Urinary bladder (tissue), 4 donors: ENCODE data around the gene TOM1. TPM values are rescaled to one million over a fixed set of nuclear protein-coding genes. Genes with fewer than 3 reads are reported as not detected.

Source experiments
- DNase-seq: peaks from one replicate; pipeline ENCODE4 v3.0.0-alpha.2; 2015; ENCODE audit errors: extremely low spot score
- H3K27ac ChIP-seq: one replicate; pipeline ENCODE4 v1.5.1; 2013; ENCODE audit warnings: low read depth, mild to moderate bottlenecking, moderate library complexity
- H3K36me3 ChIP-seq: one replicate; pipeline ENCODE4 v1.6.1; 2013; ENCODE audit warnings: mild to moderate bottlenecking, moderate library complexity; ENCODE audit not compliant: insufficient read depth
- H3K4me1 ChIP-seq: one replicate; pipeline ENCODE4 v1.6.1; 2013; ENCODE audit warnings: mild to moderate bottlenecking, moderate library complexity; ENCODE audit not compliant: insufficient read depth
- H3K4me3 ChIP-seq: one replicate; pipeline ENCODE4 v1.5.1; 2013; ENCODE audit warnings: low read depth, low read length
- WGBS: extraction: QIAGEN DNeasy Blood & Tissue Kit; methylation state at CpG from one replicate; pipeline ENCODE4 v1.1.7; 2013; 5-methylcytosine and 5-hydroxymethylcytosine counted together
- polyA plus RNA-seq: library from polyadenylated mRNA; stranded (reverse); fragments of 200-250 nt; gene quantifications from one replicate; pipeline ENCODE4 v1.2.3, GENCODE V29; 2013
- total RNA-seq: library from RNA; depleted of rRNA; stranded (reverse); fragments of >200 nt; gene quantifications from one replicate; pipeline ENCODE4 v1.2.3, GENCODE V29; 2014
- donor health status: healthy with polysubstance abuse.
- donor health status: healthy.

The TOM1 gene
- total and polyA plus RNA-seq, 2 donors, result 15.0 to 35.3 TPM

GRCh38 chr22:35292786-35293185 lies 6.9 kb upstream of the TOM1 start:
- Histone ChIP-seq H3K4me3 (no peak overlapping the region), H3K36me3 (peaks cover 5% of the 10 kb centered on the region), H3K4me1 (no peaks in the 10 kb centered on the region), H3K27ac (no peak overlapping the region)
- WGBS, result 93% methylated on average over 3 of the region's 3 CpGs
- DNase-seq, result no peak

- Histone ChIP-seq H3K4me1 (no peaks in the 10 kb centered on the region), H3K36me3 (peaks cover 2% of the 10 kb centered on the region), H3K4me3 (no peak overlapping the region), H3K27ac (no peak overlapping the region)
- DNase-seq, result no peak
These were observed 3.6 kb upstream of the TOM1 start for GRCh38 chr22:35296051-35296450.

- 8% methylated on average over 13 of the region's 13 CpGs for WGBS
- H3K36me3 ChIP-seq, result no peaks in the 10 kb centered on the region
- DNase-seq, result no peak
- H3K4me1 ChIP-seq, result peaks cover 1% of the 10 kb centered on the region
- H3K4me3 ChIP-seq, result peak overlapping the region; percentile 46
- peak overlapping the region; percentile 93 for H3K27ac ChIP-seq
These were observed 449 bp upstream of the TOM1 start for GRCh38 chr22:35299217-35299672.

- H3K27ac ChIP-seq, result no peak overlapping the region
- DNase-seq, result no peak
- H3K4me1 ChIP-seq, result peaks cover 1% of the 10 kb centered on the region
- H3K4me3 ChIP-seq, result no peak overlapping the region
- no peaks in the 10 kb centered on the region for H3K36me3 ChIP-seq
- 82% methylated on average over 17 of the region's 17 CpGs for WGBS
These were observed 1.7 kb downstream of the TOM1 start for GRCh38 chr22:35301372-35301874.

- Histone ChIP-seq H3K4me3 (no peak overlapping the region), H3K4me1 (peaks cover 1% of the 10 kb centered on the region), H3K27ac (no peak overlapping the region), H3K36me3 (no peaks in the 10 kb centered on the region)
- DNase-seq, result no peak
- 92% methylated on average over 5 of the region's 5 CpGs for WGBS
These were observed 3.4 kb downstream of the TOM1 start for GRCh38 chr22:35303029-35303624.

GRCh38 chr22:35305525-35306070 lies 5.9 kb downstream of the TOM1 start:
- peaks cover 1% of the 10 kb centered on the region for H3K4me1 ChIP-seq
- 93% methylated on average over 8 of the region's 8 CpGs for WGBS
- DNase-seq, result no peak
- H3K4me3 ChIP-seq, result no peak overlapping the region
- H3K36me3 ChIP-seq, result no peaks in the 10 kb centered on the region
- no peak overlapping the region for H3K27ac ChIP-seq

- peaks cover 1% of the 10 kb centered on the region for H3K4me1 ChIP-seq
- no peak overlapping the region for H3K4me3 ChIP-seq
- no peak for DNase-seq
- no peaks in the 10 kb centered on the region for H3K36me3 ChIP-seq
- 55% methylated on average over 4 of the region's 4 CpGs for WGBS
- no peak overlapping the region for H3K27ac ChIP-seq
These were observed 6.8 kb downstream of the TOM1 start for GRCh38 chr22:35306350-35306967.

GRCh38 chr22:35307372-35307771 lies 7.7 kb downstream of the TOM1 start:
- Histone ChIP-seq H3K27ac (no peak overlapping the region), H3K4me3 (no peak overlapping the region), H3K36me3 (no peaks in the 10 kb centered on the region), H3K4me1 (peaks cover 1% of the 10 kb centered on the region)
- 82% methylated on average over 9 of the region's 9 CpGs for WGBS
- DNase-seq, result no peak

GRCh38 chr22:35307892-35308291 lies 8.2 kb downstream of the TOM1 start:
- WGBS, result 91% methylated on average over 7 of the region's 7 CpGs
- H3K4me1 ChIP-seq, result no peaks in the 10 kb centered on the region
- H3K36me3 ChIP-seq, result no peaks in the 10 kb centered on the region
- no peak overlapping the region for H3K27ac ChIP-seq
- H3K4me3 ChIP-seq, result no peak overlapping the region
- no peak for DNase-seq

- H3K4me1 ChIP-seq, result no peaks in the 10 kb centered on the region
- DNase-seq, result no peak
- no peak overlapping the region for H3K4me3 ChIP-seq
- WGBS, result 87% methylated on average over 6 of the region's 6 CpGs
- H3K27ac ChIP-seq, result no peak overlapping the region
- no peaks in the 10 kb centered on the region for H3K36me3 ChIP-seq
These were observed 8.9 kb downstream of the TOM1 start for GRCh38 chr22:35308480-35309021.

GRCh38 chr22:35310556-35311550 lies 11.2 kb downstream of the TOM1 start:
- H3K4me3 ChIP-seq, result no peak overlapping the region
- H3K4me1 ChIP-seq, result no peaks in the 10 kb centered on the region
- no peak overlapping the region for H3K27ac ChIP-seq
- H3K36me3 ChIP-seq, result no peaks in the 10 kb centered on the region
- WGBS, result 78% methylated on average over 18 of the region's 18 CpGs
- DNase-seq, result no peak

- Histone ChIP-seq H3K36me3 (no peaks in the 10 kb centered on the region), H3K4me3 (no peak overlapping the region), H3K4me1 (no peaks in the 10 kb centered on the region), H3K27ac (no peak overlapping the region)
- WGBS, result 90% methylated on average over 8 of the region's 8 CpGs
- no peak for DNase-seq
These were observed 11.9 kb downstream of the TOM1 start for GRCh38 chr22:35311551-35311999.
